GM21717 (cell line): Measurements from ENCODE around the gene TTLL7.
"Not testable (repeated sequence)": the region's sequence is repeated elsewhere in the genome, so short reads cannot be mapped to it uniquely, and the experiment has no call there.

Source experiments
- ATAC-seq: cut with Tn5 transposase; IDR thresholded peaks from one replicate; pipeline ENCODE4 v1.9.1; 2021; ENCODE audit warnings: mild to moderate bottlenecking, moderate library complexity; ENCODE audit not compliant: unreplicated experiment

The TTLL7 gene

GRCh38 chr1:83996191-83996590 is 2.7 kb downstream of the TTLL7 start:
- no peak for ATAC-seq

- no peak for ATAC-seq
These were observed 3.3 kb downstream of the TTLL7 start for GRCh38 chr1:83995649-83996048.

GRCh38 chr1:83994111-83994510 is 4.8 kb downstream of the TTLL7 start:
- ATAC-seq: no peak

GRCh38 chr1:83990734-83991133 is 8.2 kb downstream of the TTLL7 start:
- ATAC-seq: no peak

GRCh38 chr1:83985048-83985447 is 13.9 kb downstream of the TTLL7 start:
- no peak for ATAC-seq

- not testable (repeated sequence) for ATAC-seq
These were observed 15.0 kb downstream of the TTLL7 start for GRCh38 chr1:83983918-83984317.

GRCh38 chr1:83978056-83978455 is 20.9 kb downstream of the TTLL7 start:
- ATAC-seq: no peak

- ATAC-seq: no peak
These were observed 22.0 kb downstream of the TTLL7 start for GRCh38 chr1:83976920-83977319.

GRCh38 chr1:83970802-83971201 is 28.1 kb downstream of the TTLL7 start:
- ATAC-seq: no peak

GRCh38 chr1:83970114-83970513 is 28.8 kb downstream of the TTLL7 start:
- ATAC-seq: no peak

- ATAC-seq: no peak
These were observed 31.6 kb downstream of the TTLL7 start for GRCh38 chr1:83967336-83967735.

- ATAC-seq: no peak
These were observed 34.8 kb downstream of the TTLL7 start for GRCh38 chr1:83964153-83964552.

GRCh38 chr1:83961571-83962295 is 37.2 kb downstream of the TTLL7 start:
- no peak for ATAC-seq

GRCh38 chr1:83960669-83961277 is 38.2 kb downstream of the TTLL7 start:
- ATAC-seq: no peak

- ATAC-seq: no peak
These were observed 39.0 kb downstream of the TTLL7 start for GRCh38 chr1:83959824-83960498.

GRCh38 chr1:83958704-83959103 is 40.2 kb downstream of the TTLL7 start:
- no peak for ATAC-seq

GRCh38 chr1:83954166-83954823 is 44.6 kb downstream of the TTLL7 start:
- ATAC-seq: no peak

- no peak for ATAC-seq
These were observed 48.7 kb downstream of the TTLL7 start for GRCh38 chr1:83950106-83950661.

- ATAC-seq: no peak
These were observed 56.0 kb downstream of the TTLL7 start for GRCh38 chr1:83942914-83943313.

GRCh38 chr1:83934550-83934949 is 64.4 kb downstream of the TTLL7 start:
- ATAC-seq: no peak

- ATAC-seq: no peak
These were observed 66.2 kb downstream of the TTLL7 start for GRCh38 chr1:83932693-83933092.
